CD4-positive, alpha-beta T cell treated with Interleukin-17A for 4 hours (primary cell): Measurements from ENCODE around the gene DNAH7.

Source experiments
- DNase-seq: peaks from one replicate; pipeline ENCODE4 v3.0.0-alpha.2; 2020; ENCODE audit warnings: mixed read lengths

DNAH7 gene

DNA sequence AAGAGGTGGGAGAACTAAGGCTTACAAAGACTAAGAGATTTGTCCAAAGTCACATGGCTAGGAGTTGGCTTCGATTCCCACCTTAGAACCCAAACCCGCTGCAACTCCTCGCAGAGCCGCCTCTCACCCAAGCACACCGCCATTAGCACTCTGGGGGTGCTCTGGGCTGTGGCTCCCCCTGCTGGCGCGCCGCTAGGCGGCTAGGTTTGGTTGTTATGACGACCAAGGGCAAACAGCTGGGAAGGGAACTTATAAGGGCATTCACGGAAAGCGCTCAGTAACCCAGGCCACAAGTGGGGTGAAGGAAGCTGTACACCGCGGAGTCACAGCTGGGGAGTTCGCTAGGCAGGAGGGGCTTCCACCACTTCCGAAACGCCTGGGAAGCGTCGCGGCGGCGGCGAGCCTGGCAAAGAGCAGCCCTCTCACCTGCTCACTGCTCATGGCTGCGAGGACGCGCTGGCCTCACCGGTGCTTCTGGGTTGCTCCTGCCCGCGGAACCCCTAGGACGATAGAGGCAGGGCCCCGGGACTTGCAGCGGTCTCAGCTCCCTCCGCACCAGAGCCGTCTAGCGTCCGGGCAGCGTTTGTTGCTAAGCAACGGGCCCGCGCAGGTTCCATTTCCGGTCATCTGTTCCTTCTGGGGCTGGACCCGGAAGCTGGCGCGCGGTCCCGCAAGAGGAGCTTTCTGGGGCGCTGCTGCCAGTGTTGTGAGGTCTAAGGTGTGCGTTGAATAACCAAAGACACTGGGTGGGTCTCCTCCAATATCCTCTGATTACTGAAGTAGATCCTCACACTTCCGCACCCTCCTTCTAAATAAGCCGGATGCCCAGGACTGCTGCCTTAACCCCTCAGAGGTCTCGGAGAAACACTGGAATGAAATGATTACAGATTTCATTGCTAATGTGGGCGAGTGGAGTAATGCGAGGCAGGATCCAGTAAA lies at the start of gene DNAH7:
Gene DNAH7 (minus strand): TSS at position 567 of the 939 bp plus-strand sequence. CDS start 126 bp downstream, at position 441.
- peak; percentile 90 for DNase-seq

DNA sequence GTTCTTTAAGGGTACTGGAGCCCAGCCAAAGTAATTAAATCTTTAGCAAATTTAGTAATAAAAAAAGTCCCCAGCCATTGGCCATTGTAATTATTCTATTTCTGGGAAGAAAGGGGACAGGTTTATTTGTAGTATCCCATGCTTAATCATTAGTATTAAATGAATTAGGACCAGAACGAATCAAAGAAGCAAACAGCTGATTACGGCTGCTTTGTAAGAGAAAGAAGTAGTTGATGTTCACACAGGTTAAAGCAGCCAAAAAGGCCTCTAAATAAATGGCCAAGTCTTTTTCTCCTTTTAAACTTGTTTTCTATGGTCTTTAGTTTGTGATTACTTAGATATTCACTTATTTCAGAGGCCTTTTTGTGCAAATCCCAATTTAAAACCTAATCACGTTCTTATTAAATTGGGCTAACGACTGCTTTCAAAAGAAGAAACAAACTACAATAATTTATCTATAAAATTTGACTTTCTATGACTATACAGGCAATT lies 48.6 kb upstream of the DNAH7 start:
- DNase-seq, result no peak

DNA sequence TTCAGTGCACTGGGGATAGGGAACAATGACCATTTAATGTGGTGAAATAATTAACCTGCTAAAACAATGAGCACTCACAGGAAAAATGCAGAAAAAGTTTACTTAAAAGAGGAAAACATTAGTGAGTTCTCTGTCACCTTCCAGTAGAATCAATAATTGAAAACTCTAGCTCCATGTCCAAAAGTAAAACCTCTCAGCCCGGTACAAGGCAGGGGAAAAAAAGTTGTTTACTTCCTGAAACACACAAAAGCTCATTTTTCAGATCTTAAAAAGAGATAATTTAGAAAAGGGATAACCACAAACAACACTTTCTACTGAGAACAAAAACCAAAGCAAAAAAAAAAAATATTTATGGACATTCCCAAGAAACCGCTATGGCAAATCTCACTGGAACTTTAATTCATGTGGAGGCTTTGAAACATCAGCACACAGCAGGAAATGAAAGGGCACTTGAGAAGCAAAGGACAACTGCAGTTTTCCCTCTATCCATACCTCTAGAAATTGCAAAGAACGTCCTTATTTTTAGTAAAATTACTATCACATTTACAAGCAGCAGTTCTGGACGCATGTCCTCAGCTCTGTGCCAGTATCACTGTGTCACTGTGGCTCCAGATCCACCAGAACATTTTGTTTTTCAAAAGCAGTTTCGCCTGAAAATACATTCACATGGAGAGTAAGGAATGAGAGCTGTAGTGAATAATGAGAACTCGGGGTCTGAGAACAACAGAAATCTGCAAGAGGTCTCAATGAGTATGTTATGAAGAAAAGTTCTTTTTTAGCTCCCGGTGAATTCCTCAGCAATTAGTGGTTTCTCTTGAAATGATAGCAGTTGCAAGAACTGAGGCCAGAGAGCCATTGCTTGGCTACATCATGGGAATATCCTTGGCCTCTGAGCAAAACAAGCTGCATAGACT lies 44.7 kb upstream of the DNAH7 start:
- no peak for DNase-seq

DNA sequence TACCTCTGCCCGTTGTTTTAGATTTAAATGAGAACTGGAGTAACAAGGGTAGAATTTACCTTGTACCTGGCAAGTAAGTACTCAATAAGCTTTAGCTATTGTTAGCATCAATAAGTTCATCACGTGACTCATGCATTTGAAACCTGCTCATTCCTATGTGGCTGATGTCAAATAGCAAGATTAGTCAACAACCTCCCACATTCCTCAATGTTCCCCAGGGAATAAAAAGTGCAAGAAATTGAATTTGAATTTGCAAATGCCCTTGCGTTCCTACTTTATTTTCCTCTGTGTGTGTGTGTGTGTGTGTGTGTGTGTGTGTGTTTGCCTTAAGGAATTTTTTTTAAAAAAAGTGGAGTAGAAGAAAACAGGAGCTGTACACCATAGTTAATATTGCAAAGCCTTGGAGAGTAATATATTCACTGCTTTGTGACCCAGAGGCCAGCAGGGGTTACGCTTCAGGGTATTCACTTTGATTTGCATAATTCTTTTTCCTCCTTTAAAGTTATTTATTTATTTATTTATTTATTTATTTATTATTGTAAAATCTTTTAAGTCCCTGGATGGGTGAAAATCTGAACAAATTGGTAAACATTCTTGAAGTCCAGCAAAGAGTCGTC lies 43.9 kb upstream of the DNAH7 start:
- no peak for DNase-seq

DNA sequence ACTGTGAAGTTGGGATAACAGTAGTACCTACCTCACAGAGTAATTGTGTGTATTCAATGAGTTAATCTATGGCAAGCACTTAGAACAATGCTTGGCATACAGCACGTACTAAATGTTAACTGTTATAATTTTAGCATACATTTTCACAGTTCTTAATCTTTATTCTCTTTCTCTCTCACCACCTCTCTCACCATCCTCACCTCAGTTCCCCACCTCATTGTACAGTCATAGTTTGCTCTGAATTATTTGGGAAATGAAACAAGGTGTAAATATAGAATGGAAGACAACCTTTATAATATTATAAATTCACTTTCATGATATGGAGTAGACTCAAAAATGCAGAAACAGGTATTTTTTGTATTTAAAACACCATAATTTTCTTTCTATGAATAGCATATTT lies 40.0 kb upstream of the DNAH7 start:
- DNase-seq, result no peak

DNA sequence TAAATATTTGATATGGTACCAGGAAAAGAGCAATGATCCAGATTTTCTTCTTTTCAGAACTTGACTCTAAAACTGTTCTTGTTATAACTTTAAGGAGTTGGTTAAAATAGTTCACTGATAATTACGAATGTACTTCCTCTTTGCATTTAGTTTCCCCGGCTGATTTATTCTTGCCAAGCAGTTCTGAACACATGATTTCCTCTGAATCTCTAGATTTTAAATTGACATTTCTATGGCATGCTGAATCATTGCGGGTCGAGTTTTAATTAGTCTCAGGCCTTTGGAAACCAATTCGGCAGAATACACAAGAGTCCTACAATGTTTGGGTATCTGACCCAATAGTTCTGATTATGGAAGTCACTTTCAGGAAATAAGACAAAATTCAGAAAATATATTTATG lies 37.3 kb upstream of the DNAH7 start:
- no peak for DNase-seq

DNA sequence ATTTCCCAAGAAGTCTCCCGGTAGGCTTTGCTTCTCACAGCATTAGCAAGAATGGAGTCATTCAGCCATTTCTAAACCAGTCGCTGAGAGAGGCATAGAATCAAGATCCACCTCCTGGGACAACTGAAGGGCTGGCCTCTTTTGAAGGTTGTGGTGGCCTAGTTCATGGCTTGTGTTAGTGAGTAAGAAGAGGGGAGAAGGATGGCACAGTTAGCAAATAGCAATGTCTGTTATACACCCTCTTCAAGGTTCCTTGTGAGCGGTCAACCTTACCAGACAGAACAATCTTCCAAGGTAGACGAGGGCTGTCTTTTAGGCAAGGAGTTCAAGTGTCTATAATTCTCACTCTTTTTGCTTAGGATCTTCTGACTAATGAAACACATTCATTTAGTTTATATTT lies 35.4 kb upstream of the DNAH7 start:
- no peak for DNase-seq

DNA sequence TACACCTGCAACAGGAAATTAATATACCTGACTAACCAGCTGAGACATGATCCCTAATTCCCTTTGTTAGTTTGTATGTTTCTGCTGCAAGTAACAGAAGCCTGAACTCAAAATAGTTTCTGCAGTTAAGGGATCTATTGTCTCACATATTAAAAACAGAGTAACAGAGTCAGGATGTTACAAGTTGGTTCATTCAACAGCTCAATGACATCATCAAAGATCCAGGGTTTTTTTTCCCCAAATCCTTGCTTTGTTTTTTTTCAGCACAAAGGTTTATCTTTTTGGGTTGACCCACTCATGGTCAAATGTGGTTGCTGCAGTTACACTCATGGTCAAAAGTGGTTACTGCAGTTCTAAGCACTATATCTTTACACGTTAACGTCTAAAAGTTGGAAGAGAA lies 35.0 kb upstream of the DNAH7 start:
- DNase-seq, result no peak

GRCh38 chr2:196101325-196101991 lies 32.8 kb upstream of the DNAH7 start:
- peak; percentile 18 for DNase-seq

- no peak for DNase-seq
Observed at GRCh38 chr2:196099916-196100315, 31.3 kb upstream of the DNAH7 start.

- no peak for DNase-seq
Observed at GRCh38 chr2:196097864-196098660, 29.4 kb upstream of the DNAH7 start.

GRCh38 chr2:196096982-196097745 lies 28.5 kb upstream of the DNAH7 start:
- no peak for DNase-seq

GRCh38 chr2:196096264-196096663 lies 27.6 kb upstream of the DNAH7 start:
- no peak for DNase-seq

- peak; percentile 17 for DNase-seq
Observed at GRCh38 chr2:196089448-196089847, 20.8 kb upstream of the DNAH7 start.

DNA sequence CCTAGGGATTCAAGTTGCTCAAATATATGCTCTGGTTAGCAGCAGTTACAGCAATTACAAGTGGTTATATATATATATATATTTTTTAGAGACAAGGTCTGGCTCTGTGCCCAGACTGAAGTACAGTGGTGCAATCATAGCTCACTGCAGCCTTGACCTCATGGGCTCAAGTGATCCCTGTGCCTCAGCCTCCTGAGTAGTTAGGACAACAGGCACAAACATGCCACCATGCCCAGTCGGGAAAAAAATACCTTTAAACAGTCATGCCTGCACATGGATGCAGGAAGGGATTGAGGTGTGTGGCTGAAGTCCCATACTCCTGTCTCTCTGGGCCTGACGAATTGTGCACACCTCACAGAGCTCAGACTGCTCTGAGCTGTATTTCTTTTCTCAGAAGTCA lies 19.6 kb upstream of the DNAH7 start:
- no peak for DNase-seq

GRCh38 chr2:196086517-196087368 lies 18.1 kb upstream of the DNAH7 start:
- DNase-seq, result peak; percentile 13

GRCh38 chr2:196083601-196084000 lies 15.0 kb upstream of the DNAH7 start:
- no peak for DNase-seq

DNA sequence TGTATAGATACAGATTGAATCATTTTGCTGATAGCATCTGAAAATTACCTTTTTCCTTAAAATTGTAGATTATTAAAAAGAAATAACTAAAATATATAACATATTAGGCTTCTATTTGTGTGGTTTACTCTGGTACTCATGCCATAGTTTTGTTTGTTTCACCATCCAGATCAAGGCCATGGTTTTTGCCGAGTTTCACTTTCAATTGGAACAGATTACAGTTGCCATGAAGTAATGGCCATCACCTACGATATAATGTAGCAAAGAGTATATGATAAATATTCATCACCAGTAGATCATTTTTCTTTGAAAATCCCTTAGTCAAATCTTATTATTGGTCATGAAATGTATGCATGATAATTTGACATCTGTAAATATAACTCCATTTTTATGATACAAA lies 11.9 kb upstream of the DNAH7 start:
- no peak for DNase-seq

- no peak for DNase-seq
Observed at GRCh38 chr2:196079052-196079451, 10.4 kb upstream of the DNAH7 start.

GRCh38 chr2:196077821-196078220 lies 9.2 kb upstream of the DNAH7 start:
- no peak for DNase-seq
